DMS79 (cell line): Measurements from ENCODE around the gene GPR17.

Experiments used
- DNase-seq: peaks from one replicate; lab custom pipeline; 2025; lab: John Stamatoyannopoulos, UW

GPR17 gene

GRCh38 chr2:127641846-127642507 lies 4.0 kb upstream of the GPR17 start:
- DNase-seq = no peak

GRCh38 chr2:127642706-127643438 lies 3.1 kb upstream of the GPR17 start:
- no peak for DNase-seq

- DNase-seq = no peak
These were observed 2.4 kb upstream of the GPR17 start for GRCh38 chr2:127643439-127644065.

GRCh38 chr2:127644066-127645025 lies 1.6 kb upstream of the GPR17 start:
- no peak for DNase-seq

GRCh38 chr2:127645026-127645394 lies 943 bp upstream of the GPR17 start:
- no peak for DNase-seq

- no peak for DNase-seq
These were observed 711 bp downstream of the GPR17 start for GRCh38 chr2:127646487-127647241.

- DNase-seq = no peak
These were observed 1.6 kb downstream of the GPR17 start for GRCh38 chr2:127647242-127648190.

GRCh38 chr2:127648321-127648720 lies 2.4 kb downstream of the GPR17 start:
- DNase-seq = no peak

- no peak for DNase-seq
These were observed 3.2 kb downstream of the GPR17 start for GRCh38 chr2:127649100-127649611.

- no peak for DNase-seq
These were observed 3.7 kb downstream of the GPR17 start for GRCh38 chr2:127649684-127650040.

GRCh38 chr2:127650041-127650784 lies 4.3 kb downstream of the GPR17 start:
- DNase-seq = no peak

- no peak for DNase-seq
These were observed 4.9 kb downstream of the GPR17 start for GRCh38 chr2:127650785-127651380.

- no peak for DNase-seq
These were observed 5.4 kb downstream of the GPR17 start for GRCh38 chr2:127651381-127651809.

- DNase-seq = no peak
These were observed 6.1 kb downstream of the GPR17 start for GRCh38 chr2:127651971-127652550.

GRCh38 chr2:127652786-127653357 lies 6.9 kb downstream of the GPR17 start:
- no peak for DNase-seq

- DNase-seq = no peak
These were observed 7.6 kb downstream of the GPR17 start for GRCh38 chr2:127653421-127654083.

GRCh38 chr2:127654084-127654837 lies 8.3 kb downstream of the GPR17 start:
- no peak for DNase-seq
